Measurements from ENCODE around the gene ACTG2. TPM values are rescaled to one million over a fixed set of nuclear protein-coding genes. Genes with fewer than 3 reads are reported as not detected.

The ACTG2 gene
- total RNA-seq, 1 experiment from 2014 or later: 1.5 TPM

DNA sequence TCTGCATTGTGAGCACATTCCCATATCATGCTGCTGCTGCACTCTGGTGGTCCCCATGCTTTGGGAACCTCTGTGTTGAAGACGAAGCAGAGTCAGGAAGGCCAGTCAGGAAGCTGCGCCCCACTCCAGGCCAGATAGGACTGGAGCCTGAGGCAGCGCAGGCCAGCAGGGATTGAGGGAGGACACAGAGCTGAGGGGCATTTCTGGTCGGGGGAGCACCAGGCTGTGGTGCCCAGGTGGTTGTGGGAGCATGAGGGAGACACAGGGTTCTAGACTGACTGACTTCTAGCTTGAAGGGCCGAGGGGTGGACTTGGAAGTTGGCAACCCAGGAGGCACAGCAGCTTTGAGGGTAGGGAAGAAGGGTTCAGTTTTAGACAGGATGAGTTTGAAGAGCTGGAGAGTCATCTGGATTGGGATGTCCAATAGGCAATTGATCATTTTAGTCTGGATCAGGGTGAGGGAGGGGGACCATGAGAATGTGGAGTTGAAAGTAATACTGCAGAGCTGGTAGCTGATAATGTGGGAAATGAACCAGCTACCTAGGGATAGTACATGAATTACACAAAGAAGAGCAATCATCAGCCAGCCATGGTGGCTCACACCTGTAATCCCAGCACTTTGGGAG is 1.4 kb upstream of the ACTG2 start:
- H3K4me3 Mint-ChIP-seq: no peak overlapping the region
- H3K79me1 ChIP-seq (ENCODE audit: insufficient read depth, low read depth, low read length, poor library complexity, severe bottlenecking): no peaks in the 10 kb centered on the region
- no peak overlapping the region for H3K14ac ChIP-seq (ENCODE audit: insufficient read depth, low read length)
- no peak overlapping the region for H3K27ac ChIP-seq (ENCODE audit: insufficient read length, low read depth, low read length)
- no peak overlapping the region for H3T11ph ChIP-seq (ENCODE audit: low read length)
- peaks cover 8 to 11% of the 10 kb centered on the region in 2 experiments for H3K4me1 Mint-ChIP-seq
- H3K4ac ChIP-seq (ENCODE audit: low read depth, low read length): no peak overlapping the region
- H3K9ac ChIP-seq (ENCODE audit: extremely low read depth, insufficient read length, low read length): no peak overlapping the region
- H4K5ac ChIP-seq (ENCODE audit: insufficient read length, low read depth, low read length): no peak overlapping the region
- no peak overlapping the region for H2AK5ac ChIP-seq (ENCODE audit: insufficient read length, low read length)
- no peak overlapping the region for H2BK5ac ChIP-seq (ENCODE audit: insufficient read length, low read length)
- TF ChIP-seq, protein P1, sequence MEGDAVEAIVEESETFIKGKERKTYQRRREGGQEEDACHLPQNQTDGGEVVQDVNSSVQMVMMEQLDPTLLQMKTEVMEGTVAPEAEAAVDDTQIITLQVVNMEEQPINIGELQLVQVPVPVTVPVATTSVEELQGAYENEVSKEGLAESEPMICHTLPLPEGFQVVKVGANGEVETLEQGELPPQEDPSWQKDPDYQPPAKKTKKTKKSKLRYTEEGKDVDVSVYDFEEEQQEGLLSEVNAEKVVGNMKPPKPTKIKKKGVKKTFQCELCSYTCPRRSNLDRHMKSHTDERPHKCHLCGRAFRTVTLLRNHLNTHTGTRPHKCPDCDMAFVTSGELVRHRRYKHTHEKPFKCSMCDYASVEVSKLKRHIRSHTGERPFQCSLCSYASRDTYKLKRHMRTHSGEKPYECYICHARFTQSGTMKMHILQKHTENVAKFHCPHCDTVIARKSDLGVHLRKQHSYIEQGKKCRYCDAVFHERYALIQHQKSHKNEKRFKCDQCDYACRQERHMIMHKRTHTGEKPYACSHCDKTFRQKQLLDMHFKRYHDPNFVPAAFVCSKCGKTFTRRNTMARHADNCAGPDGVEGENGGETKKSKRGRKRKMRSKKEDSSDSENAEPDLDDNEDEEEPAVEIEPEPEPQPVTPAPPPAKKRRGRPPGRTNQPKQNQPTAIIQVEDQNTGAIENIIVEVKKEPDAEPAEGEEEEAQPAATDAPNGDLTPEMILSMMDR (conservative IDR thresholded peaks at IDR 0.05): no peak
- no peak overlapping the region for H3K56ac ChIP-seq (ENCODE audit: insufficient read length, low read depth, low read length)
- H3K23me2 ChIP-seq (ENCODE audit: insufficient read length, low read depth, low read length, poor library complexity, severe bottlenecking): no peaks in the 10 kb centered on the region
- no peaks in the 10 kb centered on the region for H3K27me3 ChIP-seq (ENCODE audit: insufficient read depth, low read length)
- no peaks in the 10 kb centered on the region for H3K36me3 Mint-ChIP-seq (ENCODE audit: insufficient read depth in 1 of 3, low read depth in 3 of 3)
- no CpG with 5 or more reads among the region's 5 CpGs for WGBS (ENCODE audit: extremely low coverage, insufficient read length, low lambda C conversion rate)
- H3K4me2 ChIP-seq (ENCODE audit: insufficient read depth, insufficient read length, low read length): no peak overlapping the region
- no peak overlapping the region for H4K91ac ChIP-seq (ENCODE audit: insufficient read length, low read depth, low read length)
- H3K27me3 Mint-ChIP-seq (ENCODE audit: low read depth): peaks cover 2% of the 10 kb centered on the region; the same call in 1 of the 2 replicates
- no peak overlapping the region for H2BK15ac ChIP-seq (ENCODE audit: low read depth, low read length)
- no peaks in the 10 kb centered on the region for H4K20me1 ChIP-seq (ENCODE audit: control insufficient read depth, insufficient read depth, insufficient read length)
- H3K27ac Mint-ChIP-seq: no peak overlapping the region; a peak in 2 of 7 replicates
- H4K8ac ChIP-seq (replicated peaks; ENCODE audit: insufficient read length, low read depth, low read length): no peak overlapping the region
- H3K18ac ChIP-seq (ENCODE audit: insufficient read length, low read depth, low read length): no peak overlapping the region
- no peaks in the 10 kb centered on the region for H3K4me1 ChIP-seq (ENCODE audit: insufficient read depth, low read length)
- no peaks in the 10 kb centered on the region for H3K9me3 ChIP-seq (ENCODE audit: control insufficient read depth, low read depth, low read length)
- H3K23ac ChIP-seq (ENCODE audit: insufficient read length, low read depth, low read length): no peak overlapping the region
- no peak for DNase-seq
- H2BK20ac ChIP-seq (ENCODE audit: low read depth, low read length, poor library complexity, severe bottlenecking): no peak overlapping the region
- H2BK120ac ChIP-seq (ENCODE audit: low read depth, low read length, poor library complexity, severe bottlenecking): no peak overlapping the region
- no peak overlapping the region for H2BK12ac ChIP-seq (ENCODE audit: insufficient read length, low read depth, low read length)
- no peaks in the 10 kb centered on the region for H3K9me3 Mint-ChIP-seq
- no peak overlapping the region for H2AFZ ChIP-seq (ENCODE audit: low read length)
- no peaks in the 10 kb centered on the region for H3K79me2 ChIP-seq (ENCODE audit: insufficient read depth, low read length)

All from H9 (cell line).